Raji (cell line): ENCODE data around the gene CIP2A.

Experiments used
- POLR2A ChIP-seq: IDR thresholded peaks from 2 replicates; pipeline ENCODE4 v1.6.1; 2011; ENCODE audit warnings: low read depth, low read length, control low read depth; ENCODE audit not compliant: insufficient read depth

Gene CIP2A

DNA sequence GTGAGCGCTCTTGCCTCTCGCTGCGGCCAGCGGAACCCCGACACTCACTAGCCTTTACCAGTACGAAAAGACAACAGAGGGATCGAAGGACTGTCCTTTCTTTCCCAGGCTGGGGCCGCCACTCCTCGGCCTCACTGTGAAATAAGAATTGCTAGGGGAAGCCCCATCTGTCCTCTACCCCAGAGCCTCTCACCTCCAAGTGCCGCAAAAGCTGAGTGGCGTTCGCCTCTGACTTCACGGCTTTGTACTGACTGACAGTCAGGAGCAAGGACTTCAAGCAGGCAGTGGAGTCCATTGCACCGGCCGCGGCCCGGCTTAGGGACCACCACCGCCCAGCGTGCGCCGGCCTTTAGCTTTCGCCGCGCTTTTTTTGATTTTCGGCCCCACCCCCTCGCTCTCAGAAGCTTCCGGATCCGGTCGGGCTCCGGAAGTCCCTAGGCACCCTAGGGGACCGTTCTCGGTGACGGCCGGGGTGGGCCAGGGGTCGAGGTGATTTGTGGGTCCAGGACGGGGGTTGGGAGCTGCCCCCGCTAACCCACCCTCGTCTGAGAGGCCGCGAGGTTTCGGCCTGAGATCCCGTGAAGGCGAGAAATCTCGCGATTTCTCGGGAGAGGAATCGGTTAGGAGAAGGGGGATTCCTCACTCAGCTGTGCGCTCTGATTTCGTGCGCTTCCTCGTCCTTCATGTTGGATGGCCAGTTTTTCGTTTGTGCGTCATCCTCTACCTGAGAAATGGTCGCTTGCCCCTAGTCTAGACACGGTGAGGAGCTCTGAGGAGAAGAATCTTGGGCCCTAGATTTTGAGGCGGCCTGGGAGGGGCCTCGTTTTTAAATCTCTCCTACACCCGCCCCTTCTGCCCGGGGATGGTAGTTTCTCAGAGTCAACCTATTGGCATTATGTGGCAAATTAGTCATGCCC is at the start of gene CIP2A, which contains the start of gene DZIP3:
CIP2A (minus strand) TSS at position 358 of the 917 bp plus-strand sequence; CDS start at position 295, 63 bp downstream.
DZIP3 (plus strand) TSS at position 642 of the 917 bp plus-strand sequence. CDS start 15,685 bp downstream, outside the sequence.
- TF ChIP-seq POLR2A: peak; percentile 94

DNA sequence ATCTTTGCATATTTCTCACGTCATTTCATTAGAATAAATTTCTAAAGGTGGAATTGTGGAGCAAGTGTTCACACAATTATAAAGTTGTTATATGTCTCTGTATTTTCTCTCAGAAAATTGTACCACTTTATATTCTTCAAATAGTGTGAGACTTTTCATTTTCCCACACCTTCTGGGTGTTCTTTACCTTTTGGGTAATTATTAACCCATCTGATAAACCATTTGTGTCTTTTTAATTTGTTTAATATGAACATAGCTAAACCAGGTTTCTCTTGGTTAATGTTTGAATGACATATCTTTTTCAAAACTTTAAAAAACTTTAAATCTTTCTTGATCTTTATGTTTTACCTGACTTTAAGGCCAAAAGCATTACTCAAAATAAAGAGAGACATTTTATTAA is 40.7 kb upstream of the CIP2A start:
- no peak for TF ChIP-seq POLR2A

DNA sequence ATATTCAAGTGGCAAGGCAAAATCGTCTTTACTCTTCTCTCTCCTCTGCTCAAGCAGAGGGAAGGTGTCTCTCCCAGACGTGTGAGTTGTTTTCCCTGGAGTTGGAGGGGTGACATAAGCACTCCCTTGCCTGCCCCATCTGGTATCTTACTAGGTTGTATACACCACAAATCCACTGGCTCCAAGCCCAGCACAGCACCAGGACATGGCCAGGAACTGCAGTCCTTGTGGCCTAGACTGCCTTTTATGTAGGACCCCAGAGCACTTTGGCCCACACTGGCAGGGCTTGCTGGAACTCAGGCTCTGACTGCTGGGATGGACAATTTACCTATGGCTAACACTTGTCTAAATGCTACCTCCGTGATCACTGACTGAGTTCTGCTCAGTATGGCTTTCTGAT is 34.3 kb upstream of the CIP2A start:
- TF ChIP-seq POLR2A: no peak

DNA sequence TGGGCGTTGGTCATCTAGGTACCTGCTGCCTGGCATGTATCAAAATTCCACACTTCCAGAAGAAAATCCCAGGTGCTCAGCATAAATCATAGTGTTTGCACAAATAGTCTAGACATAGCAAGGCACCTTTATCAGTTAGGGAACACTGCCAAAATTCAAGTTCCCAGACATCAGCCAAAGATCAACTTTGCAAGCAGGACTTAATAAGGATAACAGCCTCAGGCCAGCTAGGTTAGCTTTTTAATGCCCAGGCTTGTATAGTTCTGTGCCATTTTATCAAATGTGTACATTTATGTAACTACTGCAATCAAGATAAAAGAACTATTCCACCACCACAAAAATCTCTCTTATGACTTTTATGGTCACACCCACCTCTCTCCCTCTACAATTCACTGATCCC is 31.0 kb upstream of the CIP2A start:
- no peak for TF ChIP-seq POLR2A

DNA sequence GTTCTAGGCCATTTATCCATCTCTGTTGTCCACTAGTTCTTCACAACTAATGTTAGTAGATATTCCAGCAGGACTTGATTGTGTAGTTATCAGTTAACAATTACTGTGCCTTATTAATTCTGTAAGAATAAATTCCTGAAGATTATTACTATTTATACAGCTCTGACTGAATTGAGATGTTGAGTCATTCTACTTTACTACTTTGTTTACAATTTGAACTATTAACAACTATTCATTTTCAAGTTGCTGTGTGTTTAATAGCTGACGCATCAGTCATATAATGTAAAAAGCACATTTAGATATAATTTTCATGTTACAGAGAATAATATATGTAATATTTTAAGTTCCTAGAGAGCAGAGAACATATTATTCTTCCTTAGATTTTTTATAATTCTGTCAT is 21.4 kb upstream of the CIP2A start:
- TF ChIP-seq POLR2A: no peak

DNA sequence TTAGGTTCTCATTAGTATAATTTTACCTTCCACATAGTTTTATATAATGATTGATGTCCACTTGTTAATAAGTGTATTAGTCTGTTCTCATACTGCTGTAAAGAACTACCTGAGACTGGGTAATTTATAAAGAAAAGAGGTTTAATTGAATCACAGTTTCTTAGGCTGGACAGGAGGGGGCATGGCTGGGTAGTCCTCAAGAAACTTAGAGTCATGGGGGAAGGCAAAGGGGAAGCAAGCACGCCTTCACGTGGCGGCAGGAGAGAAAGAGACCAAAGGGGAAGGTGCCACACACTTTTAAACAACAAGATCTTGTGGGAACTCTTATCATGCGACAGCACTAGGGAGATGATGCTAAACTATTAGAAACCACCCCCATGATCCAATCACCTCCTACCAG is 19.5 kb upstream of the CIP2A start:
- no peak for TF ChIP-seq POLR2A

DNA sequence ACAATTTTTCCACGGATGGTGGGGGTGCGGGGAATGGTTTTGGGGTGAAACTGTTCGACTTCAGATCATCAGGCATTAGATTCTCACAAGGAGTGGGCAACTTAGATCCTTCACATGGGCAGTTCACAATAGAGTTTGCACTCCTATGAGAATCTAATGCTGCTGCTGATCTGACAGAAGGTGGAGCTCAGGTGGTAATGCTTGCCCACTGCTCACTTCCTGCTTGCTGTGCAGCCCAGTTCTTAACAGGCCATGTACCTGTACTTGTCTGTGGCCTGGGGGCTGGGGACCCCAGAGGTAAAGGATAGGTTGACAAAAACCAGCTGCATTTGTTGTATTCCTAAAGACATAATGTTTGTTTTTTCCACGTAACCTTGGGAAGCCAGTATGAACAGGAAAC is 16.3 kb upstream of the CIP2A start:
- no peak for TF ChIP-seq POLR2A

DNA sequence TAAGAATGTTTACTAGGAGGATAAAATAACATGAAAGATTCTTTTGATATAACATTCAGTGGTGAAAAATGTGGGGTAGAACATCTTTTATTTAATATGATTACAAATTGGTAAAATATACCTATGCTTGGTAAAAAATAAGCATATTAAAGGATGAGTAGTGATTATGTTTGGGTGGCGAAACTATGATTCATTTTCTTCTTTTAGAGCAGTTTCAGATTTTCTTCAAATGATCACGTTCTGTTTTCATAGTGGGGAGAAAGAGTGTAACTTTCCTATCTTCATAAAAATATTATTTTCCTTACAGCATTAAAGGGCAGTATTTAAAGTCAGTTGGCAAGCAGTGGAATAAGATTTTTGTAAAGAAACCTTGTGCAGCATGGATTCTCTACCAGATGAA is 15.8 kb upstream of the CIP2A start:
- TF ChIP-seq POLR2A: no peak

DNA sequence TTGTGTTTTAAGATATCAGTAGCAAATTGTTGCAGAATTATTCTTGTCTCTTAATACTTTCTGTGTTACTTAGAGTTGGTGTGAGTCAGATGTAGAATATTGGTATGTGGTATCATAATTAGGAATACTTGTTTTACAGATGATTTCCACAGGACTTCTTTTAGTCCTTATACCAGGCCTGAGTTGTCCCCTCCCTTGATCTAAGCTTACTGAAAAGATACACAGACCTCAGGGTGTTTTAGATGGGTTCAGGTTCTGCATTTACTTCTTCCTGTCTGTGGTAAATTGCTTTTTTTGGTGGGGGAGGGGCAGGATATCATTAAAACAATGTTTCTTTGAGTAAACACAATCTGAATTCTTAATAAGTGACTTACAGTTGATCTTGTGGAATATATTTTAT is 14.5 kb upstream of the CIP2A start:
- no peak for TF ChIP-seq POLR2A

DNA sequence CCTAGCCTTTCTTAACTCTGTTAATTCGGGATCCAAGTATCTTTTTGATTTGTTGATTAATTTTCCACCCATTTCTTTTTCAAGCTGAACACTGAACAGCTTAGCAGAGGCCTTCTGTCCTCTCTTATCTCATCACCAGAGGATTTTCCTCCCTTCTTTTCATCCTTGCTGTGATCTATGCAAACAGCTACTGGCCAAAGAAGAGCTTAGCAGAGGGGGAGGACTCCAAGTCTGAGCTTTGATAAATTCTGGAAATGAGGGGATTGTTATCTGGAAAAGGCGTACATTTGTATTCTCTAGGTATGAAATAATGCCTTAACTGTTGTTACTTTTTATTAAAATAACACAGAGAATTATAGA is 13.7 kb upstream of the CIP2A start:
- no peak for TF ChIP-seq POLR2A

DNA sequence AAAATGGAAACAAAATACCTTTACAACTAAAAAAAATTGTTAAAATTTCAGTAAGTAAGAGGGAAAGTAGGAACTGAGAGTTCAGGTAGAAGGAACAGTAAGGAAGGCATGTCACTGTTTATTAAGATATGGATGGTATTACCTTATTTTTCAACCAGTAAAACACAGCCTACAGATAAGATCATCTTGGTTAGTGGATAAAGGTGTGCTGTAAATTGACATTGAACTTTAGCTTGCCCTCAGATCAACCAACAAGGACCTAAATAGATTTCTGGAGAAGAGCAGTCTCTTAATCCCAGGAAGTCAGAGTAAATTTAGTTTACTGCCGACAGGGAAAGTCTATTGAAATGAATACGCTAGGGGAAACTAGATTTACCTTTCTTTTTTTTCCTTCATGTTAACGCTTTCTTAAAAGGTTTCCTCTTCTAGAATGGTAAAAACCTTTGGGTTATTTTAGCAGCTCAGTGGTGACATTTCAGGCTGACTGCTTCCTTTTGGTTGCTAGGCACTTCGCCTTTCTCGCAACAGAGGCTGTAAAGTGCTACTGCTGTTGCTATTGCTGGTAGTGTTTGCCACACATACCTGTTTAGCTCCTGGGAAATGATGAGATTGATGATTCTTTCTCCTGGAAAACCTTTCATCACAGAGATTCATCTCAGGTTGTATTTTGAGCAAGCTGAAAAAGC is 13.2 kb upstream of the CIP2A start:
- TF ChIP-seq POLR2A: no peak

DNA sequence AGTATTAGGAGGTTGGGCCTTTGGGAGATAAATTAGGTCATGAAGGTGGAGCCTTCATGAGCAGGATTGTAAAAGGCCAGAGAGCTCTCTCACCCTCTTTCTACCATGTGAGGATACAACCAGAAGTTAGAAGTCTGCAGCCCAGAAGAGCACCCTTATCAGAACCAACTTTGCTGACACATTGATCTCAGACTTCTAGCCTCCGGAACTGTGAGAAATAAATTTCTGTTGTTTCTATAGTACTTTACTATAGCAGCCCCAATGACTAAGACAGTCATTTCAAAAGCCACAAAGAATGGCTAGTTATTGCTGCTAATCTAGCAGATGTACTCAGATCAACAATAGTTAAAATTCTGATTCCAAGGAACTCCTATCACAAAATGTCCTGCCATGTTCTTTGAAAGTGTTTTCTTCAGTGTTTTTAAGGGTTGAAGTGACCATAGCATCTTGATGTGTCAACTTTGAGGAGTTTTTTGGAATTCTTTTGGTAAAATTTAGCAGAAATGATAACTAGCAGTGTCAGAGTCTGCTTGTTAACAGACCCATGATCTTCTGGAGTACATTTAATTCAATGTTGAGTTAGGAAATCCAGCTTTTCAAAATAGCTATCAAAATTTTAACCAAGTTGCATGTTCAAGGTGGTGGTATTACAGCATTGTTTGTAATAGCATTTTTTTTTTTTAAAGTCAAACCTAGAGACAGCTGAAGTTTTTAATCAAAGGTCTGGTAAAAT is 10.6 kb upstream of the CIP2A start:
- no peak for TF ChIP-seq POLR2A

DNA sequence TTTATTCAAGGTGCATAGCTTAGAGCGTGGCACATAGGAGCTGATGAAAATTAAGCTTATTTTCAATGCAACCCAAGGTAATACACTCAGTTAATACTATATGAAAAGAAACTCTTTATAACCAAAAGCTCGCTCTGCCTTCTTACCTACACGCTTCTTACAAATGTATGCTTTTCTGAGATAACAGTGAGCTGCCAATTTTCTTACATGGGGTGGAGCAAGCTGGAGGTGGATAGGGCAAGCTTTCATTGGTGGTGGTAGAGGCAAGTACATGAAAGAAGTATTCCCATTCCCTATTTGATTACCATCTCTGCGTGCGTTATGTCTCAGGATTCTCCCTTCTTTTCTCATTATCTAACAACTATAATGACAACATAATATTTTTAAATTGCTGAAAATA is 9.1 kb upstream of the CIP2A start:
- no peak for TF ChIP-seq POLR2A

DNA sequence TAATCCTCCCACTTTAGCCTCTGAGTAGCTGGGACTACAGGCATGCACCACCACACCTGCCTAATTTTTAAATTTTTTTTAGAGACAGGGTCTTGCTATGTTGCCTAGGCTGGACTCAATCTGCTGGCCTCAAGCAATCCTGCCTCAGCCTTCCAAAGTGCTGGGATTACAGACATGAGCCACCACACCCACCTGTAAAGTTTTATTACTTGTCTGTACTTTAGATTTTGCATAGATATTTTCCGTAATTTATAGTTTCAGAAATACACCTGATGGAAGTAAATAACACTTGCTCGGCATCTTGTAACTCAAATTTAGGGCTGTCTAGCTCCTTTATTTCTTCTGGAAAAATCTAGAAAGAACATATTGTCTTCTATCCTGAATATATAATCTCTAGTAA is 6.1 kb upstream of the CIP2A start:
- TF ChIP-seq POLR2A: no peak

DNA sequence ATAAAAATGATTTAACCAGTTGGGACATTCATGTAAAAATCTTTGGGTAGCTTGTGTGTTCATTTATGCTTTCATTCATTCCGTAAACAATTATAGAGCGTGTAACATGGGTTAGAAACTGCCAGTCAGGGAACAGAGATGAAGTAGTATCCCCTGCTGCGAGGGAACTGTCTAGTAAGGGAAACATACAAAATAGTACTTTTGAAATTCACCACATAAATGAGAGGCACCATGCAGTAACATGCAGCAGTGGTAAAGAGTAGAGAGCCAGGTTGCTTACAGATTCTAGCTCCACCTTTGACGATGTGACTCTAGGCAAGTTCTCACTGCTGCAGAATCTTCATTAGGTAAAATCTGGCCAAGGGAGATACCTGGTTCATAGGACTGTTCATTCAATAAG is 1.2 kb upstream of the CIP2A start:
- TF ChIP-seq POLR2A: 0 out of 2 replicates have a peak, but pooled peaks have one; percentile 16

DNA sequence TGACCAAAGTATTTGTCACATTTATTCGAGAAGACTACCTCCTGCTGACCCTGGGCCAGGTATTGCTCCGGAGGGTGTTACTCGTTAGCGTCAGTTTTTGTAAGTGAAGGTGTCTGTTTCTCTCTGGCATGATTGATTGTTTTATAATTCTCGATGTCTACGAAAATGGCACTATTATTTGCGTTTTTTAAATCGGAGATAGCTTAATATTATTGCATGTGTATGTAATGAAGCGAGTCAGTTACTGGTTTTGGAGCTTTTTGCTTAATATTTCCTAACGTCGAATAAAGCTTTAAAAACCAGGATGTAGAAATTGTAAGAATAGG is 723 bp upstream of the CIP2A start:
- no peak for TF ChIP-seq POLR2A
